Astrocyte (in vitro differentiated cells and primary cell): ENCODE results near the gene ZMIZ1.

Experiments used
- CTCF ChIP-seq: IDR thresholded peaks from 2 replicates; pipeline ENCODE4 v1.5.1; 2011; ENCODE audit warnings: low read depth, mild to moderate bottlenecking, inconsistent platforms, low read length, moderate library complexity; ENCODE audit not compliant: insufficient read depth
- EZH2 ChIP-seq: IDR thresholded peaks from 2 replicates; pipeline ENCODE4 v1.6.1; 2012; ENCODE audit warnings: mild to moderate bottlenecking, low read length, inconsistent platforms; ENCODE audit not compliant: insufficient read depth

- TF ChIP-seq CTCF (no peak), EZH2 (no peak)
Measured at GRCh38 chr10:79287973-79288723, 219.4 kb downstream of the ZMIZ1 start.
